NCI-H1417 treated with DMSO at 0.1 percent for 48 hours (cell line): ENCODE results near the gene BET1L.

ENCODE experiments used
- DNase-seq: peaks from one replicate; lab custom pipeline; 2025; lab: John Stamatoyannopoulos, UW

The BET1L gene

GRCh38 chr11:210122-210802, 3.1 kb upstream of the BET1L start:
- no peak for DNase-seq

DNA sequence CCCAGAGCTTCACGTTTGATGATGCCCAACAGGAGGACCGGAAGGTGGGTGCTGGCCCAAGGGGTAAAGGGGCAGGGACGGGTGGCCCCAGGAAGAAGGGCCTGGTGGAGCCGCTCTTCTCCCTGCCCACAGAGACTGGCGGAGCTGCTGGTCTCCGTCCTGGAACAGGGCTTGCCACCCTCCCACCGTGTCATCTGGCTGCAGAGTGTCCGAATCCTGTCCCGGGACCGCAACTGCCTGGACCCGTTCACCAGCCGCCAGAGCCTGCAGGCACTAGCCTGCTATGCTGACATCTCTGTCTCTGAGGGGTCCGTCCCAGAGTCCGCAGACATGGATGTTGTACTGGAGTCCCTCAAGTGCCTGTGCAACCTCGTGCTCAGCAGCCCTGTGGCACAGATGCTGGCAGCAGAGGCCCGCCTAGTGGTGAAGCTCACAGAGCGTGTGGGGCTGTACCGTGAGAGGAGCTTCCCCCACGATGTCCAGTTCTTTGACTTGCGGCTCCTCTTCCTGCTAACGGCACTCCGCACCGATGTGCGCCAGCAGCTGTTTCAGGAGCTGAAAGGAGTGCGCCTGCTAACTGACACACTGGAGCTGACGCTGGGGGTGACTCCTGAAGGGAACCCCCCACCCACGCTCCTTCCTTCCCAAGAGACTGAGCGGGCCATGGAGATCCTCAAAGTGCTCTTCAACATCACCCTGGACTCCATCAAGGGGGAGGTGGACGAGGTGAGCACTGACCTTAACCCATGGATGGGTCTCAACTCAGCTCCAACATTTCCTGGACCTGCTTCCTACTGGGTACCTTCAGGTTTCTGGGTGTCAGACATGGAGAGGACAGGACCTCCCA, 2.3 kb upstream of the BET1L start:
- DNase-seq = no peak

DNA sequence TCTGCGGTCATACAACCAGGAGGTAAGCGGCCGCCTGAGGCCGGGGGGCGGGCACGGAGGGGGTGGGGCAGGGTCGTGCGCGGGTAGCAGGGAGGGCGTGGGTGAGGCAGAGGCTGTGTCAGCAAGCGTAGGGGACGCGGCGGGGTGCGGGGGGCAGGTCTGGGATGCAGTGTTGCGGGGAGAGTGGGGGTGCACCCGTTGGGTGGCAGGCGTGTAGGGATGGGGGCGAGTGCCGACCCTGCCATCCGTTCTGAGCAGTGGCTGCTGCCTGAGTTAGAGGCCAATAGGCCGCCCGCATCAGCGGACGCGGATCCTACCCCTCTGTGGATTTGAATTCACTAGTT, 1.7 kb upstream of the BET1L start:
- no peak for DNase-seq

- no peak for DNase-seq
Observed at GRCh38 chr11:208181-208916, 1.1 kb upstream of the BET1L start.

GRCh38 chr11:207863-208180, 623 bp upstream of the BET1L start:
- DNase-seq = no peak

DNA sequence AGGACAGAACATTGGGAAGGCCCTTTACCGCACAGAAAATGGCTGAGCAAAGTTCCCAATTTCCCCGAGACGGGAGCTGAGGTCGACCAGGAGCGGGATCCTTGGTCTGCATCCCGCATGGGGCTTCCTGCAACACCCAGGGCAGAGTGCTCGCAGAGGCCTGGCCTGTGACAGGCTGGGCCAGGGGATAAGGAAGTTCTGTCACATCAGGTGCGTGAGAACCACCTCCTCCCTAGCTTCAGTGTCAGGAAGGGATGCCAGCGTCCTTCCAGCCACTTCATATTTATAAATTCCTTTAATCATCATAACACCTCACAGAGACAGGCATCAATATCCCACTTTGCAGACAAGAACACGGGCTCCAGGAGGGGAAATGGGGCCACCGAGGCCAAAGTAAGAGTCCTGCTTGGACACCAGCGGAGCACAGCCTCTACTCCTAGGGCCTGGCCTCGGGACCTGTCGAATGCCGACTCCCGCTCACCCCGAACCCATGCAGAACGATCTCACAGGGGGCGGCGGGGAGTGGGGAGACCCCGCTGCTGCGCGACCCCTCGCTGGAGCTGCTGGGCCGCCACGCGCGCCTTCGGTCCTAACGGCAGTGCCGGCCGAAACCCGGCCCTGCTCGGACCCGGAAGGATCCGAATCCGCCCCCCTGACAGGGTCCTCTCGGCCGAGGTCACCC, 532 bp downstream of the BET1L start:
- no peak for DNase-seq

GRCh38 chr11:206002-206384, 1.2 kb downstream of the BET1L start:
- DNase-seq = no peak

- DNase-seq = no peak
Observed at GRCh38 chr11:205221-206001, 1.8 kb downstream of the BET1L start.

DNA sequence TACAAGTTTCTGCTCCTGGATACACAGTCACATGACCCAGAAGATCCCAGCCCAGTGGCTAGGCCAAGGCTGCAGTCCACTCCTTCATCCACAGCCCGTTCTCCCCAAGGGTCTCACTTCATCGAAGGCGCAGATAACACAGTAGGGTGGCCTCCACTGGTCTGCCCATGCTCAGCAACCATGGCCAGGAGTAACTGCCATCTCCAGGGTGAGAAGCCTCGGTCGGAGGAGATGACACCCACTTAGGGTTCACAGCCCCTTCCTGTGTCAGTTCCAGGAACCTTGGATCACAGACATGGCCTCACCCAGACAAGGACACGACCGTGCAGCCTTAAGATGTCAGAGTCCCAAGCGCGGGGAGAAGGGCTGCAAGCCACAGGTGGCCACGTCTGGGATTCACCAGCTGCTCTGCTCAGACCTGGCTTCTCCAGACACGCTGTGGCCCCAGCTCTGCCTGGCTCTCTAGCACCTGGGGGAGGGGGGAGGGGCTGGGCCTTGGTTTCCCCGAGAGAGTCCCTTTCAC, 2.6 kb downstream of the BET1L start:
- DNase-seq = no peak

- DNase-seq = no peak
Observed at GRCh38 chr11:203945-204586, 3.1 kb downstream of the BET1L start.

GRCh38 chr11:203056-203944, 3.9 kb downstream of the BET1L start:
- DNase-seq = no peak

- no peak for DNase-seq
Observed at GRCh38 chr11:202490-202889, 4.7 kb downstream of the BET1L start.

DNA sequence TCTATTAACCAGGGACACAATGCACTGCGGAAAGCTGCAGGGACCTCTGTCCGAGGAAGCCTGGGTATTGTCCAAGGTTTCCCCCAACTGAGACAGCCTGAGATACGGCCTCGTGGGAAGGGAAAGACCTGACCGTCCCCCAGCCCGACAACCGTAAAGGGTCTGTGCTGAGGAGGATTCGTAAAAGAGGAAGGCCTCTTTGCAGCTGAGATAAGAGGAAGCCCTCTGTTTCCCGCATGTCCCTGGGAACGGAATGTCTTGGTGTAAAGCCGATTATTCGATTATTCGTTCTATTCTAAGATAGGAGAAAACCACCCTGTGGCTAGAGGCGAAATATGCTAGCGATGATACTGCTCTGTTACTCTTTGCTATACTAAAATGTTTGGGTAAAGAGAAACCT, 5.2 kb downstream of the BET1L start:
- DNase-seq = no peak

DNA sequence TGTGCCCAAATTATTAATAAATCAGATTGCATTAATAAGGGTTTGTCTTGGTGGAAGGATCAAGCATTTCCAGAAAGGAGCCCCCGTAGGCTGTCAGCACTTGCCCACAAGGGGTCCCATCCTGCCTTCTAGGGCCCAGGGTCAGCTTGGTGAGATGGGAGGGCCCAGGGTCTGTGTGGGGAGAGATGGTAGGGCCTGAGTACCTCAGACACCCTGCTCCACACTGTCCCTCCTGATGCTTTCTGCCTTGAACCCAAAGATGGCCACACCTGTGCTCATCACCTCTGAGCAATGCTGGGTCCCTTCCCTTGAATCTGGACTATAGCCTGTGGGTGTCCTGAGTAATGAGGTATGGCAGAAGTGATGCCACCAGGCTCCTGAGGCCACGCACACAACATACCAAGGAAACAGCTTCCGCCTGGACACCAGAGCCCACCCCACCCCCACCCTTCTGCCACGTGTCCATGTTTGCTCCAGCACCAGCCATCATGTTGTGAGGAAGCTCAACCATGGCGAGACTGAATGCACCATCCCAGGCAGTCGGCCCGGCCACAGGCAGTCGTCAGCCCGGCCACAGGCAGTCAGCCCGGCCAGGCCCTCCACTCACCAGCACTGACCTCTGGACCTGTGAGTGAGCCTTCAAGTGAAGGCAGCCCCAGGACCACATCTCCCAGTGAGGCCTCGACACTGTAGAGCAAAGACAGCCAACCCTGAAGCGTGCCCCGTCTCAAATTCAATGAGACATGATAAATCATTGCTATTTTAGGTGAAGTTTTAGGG, 6.8 kb downstream of the BET1L start:
- DNase-seq = no peak

DNA sequence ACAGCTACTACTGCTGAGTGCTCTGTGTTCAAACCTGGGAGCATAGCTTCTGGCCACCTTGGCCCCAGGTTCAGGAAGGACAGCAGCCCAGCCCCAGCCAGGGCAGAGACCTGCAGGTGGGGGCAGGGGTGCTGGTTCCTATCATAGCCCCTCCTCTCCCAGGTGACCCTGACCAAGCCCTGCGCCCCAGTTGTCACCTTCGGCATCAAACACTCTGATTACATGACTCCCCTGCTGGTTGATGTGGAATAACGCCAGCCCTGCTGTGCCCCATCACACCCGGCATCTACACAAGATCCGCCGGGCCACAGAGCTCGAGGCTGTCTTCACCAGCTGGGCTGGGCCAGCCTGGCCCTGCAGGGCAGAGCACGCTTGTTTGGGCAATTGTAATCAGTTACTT, 7.4 kb downstream of the BET1L start:
- no peak for DNase-seq

- DNase-seq = no peak
Observed at GRCh38 chr11:199004-199581, 8.1 kb downstream of the BET1L start.

GRCh38 chr11:198236-198806, 8.9 kb downstream of the BET1L start:
- DNase-seq = no peak

DNA sequence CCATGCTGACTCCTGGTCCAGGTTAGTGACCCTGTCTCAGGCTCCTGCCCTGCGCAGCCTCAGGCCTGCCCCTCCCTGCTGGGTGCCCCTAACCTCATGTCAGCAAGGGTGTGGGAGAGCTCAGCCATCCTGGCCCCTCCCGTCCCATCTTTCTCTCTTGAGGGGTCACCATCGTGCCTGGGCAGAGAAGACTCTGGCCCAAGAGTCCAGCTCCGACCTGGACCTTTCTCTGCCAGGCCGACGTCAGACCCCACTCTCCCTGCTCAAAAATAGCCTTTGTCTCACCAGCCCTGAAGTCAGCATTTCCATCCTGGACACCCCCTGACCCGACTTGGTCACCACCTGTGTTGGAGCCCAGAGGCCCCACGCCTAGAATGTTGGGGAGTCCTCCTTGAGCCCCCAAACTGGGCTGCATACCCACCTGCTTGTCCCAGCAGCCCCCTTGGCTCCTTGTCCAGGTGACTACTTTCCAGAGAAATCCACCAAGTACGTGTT, 9.4 kb downstream of the BET1L start:
- DNase-seq = no peak
